ENCODE measurements around the gene DCTN3.
A peak's percentile ranks its signal among the peaks of the same experiment; 100 is the strongest.

DCTN3 gene

DNA sequence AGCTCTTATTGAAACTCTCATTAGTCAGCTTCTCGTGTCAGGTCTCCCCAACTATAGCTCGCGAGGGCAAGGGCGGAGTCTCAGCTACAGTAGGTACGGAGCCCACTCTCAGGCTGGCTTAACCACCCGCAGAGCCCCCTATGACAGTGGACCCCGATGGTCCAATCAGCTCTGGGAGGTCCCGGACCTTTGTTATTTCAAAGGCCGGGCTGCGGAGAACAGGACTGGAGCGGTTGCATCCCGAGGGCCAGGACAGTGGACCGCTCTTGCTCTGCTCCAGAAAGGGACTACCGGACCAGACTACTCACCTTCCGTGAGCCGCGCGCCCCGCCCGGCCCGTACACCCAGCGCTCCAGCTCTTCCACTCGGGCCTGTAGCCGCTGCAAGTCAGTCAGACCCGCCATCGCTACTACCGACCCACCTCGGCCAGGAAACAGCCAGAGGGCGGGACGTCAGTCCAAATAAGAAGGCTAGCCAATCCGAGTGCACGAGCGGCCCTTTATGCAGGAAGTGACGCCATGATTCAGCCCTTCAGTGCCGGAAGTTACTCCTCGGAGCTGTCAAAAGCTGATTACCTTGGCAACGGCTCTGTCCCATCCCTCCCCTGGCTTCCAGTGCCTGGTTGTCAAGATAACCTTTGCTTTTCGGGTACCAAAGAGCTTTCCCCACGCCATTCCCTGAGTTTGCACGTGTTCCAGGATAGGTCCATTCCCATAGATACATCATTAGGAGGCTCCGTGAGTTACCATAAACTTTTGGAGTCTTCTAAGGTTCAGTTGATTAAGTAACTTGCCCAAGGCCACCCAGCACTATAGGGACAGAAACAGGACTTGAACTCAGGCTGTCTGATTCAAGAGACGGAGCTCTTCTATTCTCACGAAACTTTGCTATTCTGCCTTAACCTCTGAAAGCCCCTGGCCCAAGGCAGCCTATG is at the start of gene DCTN3:
Gene DCTN3 (minus strand): TSS at position 435 of the 934 bp plus-strand sequence. CDS start 31 bp downstream, at position 404.
- no peaks in the 10 kb centered on the region; the same call in 1 of the 2 replicates for H3K4me1 ChIP-seq (ENCODE audit: control insufficient read depth, insufficient read depth, low read length)
- peak within 1 kb of the TSS; percentile 73 for H3K4me3 ChIP-seq (ENCODE audit: low read depth, low read length)
- H3K27ac ChIP-seq (ENCODE audit: low read depth, low read length) = no peak within 1 kb of the TSS
- peaks cover 38% of the 10 kb centered on the region for H3K27me3 ChIP-seq (ENCODE audit: control insufficient read depth, insufficient read depth, low read length)
- peak within 1 kb of the TSS; percentile 54 for H3K9ac ChIP-seq (ENCODE audit: low read length)
- no peaks in the 10 kb centered on the region for H3K9me3 ChIP-seq (ENCODE audit: control insufficient read depth, insufficient read depth, low read depth, low read length)
- H3K36me3 ChIP-seq (ENCODE audit: control insufficient read depth, insufficient read depth, low read length) = no peaks in the 10 kb centered on the region; the same call in 1 of the 2 replicates

DNA sequence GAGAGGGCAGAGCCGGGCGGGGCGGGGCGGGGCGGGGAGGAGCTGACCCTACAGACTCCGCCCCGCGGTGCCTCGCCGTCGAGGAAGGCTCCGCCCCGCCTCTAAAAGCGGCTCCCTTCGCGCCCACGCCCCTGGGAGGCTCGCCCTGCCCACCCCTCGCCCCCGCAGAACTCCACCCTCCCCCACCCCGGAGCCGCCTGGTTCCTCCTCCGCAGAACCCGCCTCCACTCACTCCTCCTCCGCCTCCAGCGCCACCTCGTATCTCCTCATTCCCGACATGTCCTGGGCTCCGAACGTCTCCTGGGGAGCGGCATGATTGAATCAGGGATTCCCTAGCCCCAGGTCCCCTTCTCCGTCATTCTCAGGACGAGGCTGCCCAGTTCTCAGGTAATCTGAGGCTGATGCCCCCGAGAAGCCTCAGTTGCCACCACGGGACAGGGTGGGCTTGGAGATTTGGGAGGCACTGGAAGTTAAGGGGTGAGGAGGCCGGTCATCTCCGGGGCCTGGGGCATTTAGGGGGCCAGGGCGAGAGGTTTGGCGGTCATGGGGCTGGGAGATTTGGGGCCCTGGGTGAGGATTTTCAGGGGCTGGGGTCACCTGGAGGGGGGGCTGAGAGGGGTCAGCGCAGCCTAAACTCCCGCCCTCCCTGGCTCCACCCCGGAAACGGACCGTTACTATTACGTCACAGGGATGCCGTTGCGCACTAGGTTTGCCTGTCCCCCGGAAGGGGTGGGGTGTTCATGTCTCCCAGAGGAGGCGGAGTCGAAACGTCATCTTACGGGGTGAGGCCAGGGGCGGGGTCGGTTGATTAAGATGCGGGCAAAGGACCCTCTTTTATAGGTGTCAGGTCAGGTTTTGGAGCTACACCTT is 45.3 kb upstream of the DCTN3 start:
- H3K4me3 ChIP-seq (ENCODE audit: low read depth, low read length) = peak overlapping the region; percentile 95
- H3K27ac ChIP-seq (ENCODE audit: low read depth, low read length) = peak overlapping the region; percentile 88
- peak overlapping the region; percentile 80 for H3K9ac ChIP-seq (ENCODE audit: low read length)
- no peaks in the 10 kb centered on the region for H3K27me3 ChIP-seq (ENCODE audit: control insufficient read depth, insufficient read depth, low read length)
- peaks cover 9% of the 10 kb centered on the region; the same call in 1 of the 2 replicates for H3K9me3 ChIP-seq (ENCODE audit: control insufficient read depth, insufficient read depth, low read depth, low read length)
- H3K36me3 ChIP-seq (ENCODE audit: control insufficient read depth, insufficient read depth, low read length) = peaks cover 12% of the 10 kb centered on the region
- H3K4me1 ChIP-seq (ENCODE audit: control insufficient read depth, insufficient read depth, low read length) = peaks cover 4% of the 10 kb centered on the region; the same call in 1 of the 2 replicates

DNA sequence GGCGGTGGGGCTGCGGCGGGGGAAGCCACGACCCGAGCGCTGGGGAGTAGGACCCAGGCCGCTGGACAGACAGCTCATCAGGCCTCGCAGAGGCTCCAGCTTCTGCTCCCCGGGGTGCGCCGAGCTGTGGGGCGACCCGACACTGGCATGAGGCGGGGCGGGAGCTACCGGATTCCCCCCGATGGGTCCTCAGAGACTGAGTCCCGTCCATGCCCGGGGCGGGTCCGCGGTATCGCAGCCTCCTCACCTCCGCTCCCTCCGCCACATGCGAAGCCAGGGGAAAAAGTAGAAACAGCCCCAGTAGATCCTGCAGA is 44.7 kb upstream of the DCTN3 start:
- peak overlapping the region; percentile 36 for H3K9ac ChIP-seq (ENCODE audit: low read length)
- no peak overlapping the region for H3K27ac ChIP-seq (ENCODE audit: low read depth, low read length)
- H3K4me1 ChIP-seq (ENCODE audit: control insufficient read depth, insufficient read depth, low read length) = peaks cover 4% of the 10 kb centered on the region; the same call in 1 of the 2 replicates
- peak overlapping the region; percentile 82 for H3K4me3 ChIP-seq (ENCODE audit: low read depth, low read length)
- no peaks in the 10 kb centered on the region for H3K27me3 ChIP-seq (ENCODE audit: control insufficient read depth, insufficient read depth, low read length)
- peaks cover 8% of the 10 kb centered on the region; the same call in 1 of the 2 replicates for H3K9me3 ChIP-seq (ENCODE audit: control insufficient read depth, insufficient read depth, low read depth, low read length)
- peaks cover 12% of the 10 kb centered on the region for H3K36me3 ChIP-seq (ENCODE audit: control insufficient read depth, insufficient read depth, low read length)

DNA sequence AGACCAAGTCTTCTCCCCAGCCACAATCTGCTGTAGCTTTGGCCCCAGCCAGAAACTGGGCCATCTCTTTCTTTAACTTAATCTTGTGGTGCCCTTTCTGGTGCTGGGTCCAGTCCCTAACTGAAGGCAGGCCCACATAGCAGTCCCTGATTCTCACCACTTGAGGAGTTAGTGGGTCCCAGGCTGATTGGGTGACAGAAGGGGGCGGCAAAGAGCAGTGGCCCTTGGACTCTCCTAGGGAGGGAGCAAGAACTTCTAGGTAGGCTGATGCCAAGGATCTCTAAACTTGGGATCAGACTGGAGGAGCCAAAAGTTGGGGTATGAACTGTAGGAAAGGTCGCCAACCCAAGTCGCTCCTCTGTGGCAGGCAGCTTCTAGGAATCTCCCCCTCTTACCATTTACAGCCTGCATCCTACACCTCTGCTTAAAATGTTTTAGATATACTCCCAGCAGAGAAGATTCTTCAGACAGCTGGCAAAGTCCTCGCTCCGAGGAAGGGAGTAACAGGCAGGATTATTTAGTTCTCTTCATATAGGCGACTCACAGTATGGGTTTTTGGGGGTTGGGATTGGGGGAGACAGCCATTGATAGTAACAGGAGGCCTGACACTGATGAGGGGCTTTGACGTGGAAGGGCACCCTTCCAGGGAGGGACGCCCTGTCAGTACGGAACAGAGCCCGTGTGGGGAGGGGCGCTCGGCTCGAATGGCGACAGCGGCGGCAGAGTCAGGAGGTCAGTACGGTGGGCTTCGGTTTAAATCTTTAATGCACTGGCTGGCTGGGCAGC is 44.2 kb upstream of the DCTN3 start:
- Histone ChIP-seq H3K4me1 (ENCODE audit: control insufficient read depth, insufficient read depth, low read length) (peaks cover 4% of the 10 kb centered on the region; the same call in 1 of the 2 replicates), H3K27me3 (ENCODE audit: control insufficient read depth, insufficient read depth, low read length) (no peaks in the 10 kb centered on the region), H3K9ac (ENCODE audit: low read length) (peak overlapping the region; percentile 36), H3K27ac (ENCODE audit: low read depth, low read length) (no peak overlapping the region), H3K4me3 (ENCODE audit: low read depth, low read length) (peak overlapping the region; percentile 82), H3K9me3 (ENCODE audit: control insufficient read depth, insufficient read depth, low read depth, low read length) (peaks cover 3% of the 10 kb centered on the region; the same call in 1 of the 2 replicates), H3K36me3 (ENCODE audit: control insufficient read depth, insufficient read depth, low read length) (peaks cover 12% of the 10 kb centered on the region)

DNA sequence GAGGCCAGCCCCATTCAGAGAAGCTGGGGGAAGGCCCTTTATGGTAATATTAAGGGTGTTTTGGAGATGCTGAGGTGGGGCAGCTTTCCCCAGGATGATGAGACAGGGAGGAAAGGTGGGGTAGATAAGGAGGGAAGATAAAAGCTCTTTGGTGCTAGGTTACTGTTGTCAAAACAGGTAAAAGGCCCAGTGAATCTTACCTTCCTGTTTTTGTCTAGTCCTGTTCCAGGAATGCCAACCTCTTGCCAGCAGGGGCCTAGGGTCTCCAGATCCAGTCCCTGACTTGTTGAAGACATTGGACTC is 43.0 kb upstream of the DCTN3 start:
- no peak overlapping the region for H3K4me3 ChIP-seq (ENCODE audit: low read depth, low read length)

DNA sequence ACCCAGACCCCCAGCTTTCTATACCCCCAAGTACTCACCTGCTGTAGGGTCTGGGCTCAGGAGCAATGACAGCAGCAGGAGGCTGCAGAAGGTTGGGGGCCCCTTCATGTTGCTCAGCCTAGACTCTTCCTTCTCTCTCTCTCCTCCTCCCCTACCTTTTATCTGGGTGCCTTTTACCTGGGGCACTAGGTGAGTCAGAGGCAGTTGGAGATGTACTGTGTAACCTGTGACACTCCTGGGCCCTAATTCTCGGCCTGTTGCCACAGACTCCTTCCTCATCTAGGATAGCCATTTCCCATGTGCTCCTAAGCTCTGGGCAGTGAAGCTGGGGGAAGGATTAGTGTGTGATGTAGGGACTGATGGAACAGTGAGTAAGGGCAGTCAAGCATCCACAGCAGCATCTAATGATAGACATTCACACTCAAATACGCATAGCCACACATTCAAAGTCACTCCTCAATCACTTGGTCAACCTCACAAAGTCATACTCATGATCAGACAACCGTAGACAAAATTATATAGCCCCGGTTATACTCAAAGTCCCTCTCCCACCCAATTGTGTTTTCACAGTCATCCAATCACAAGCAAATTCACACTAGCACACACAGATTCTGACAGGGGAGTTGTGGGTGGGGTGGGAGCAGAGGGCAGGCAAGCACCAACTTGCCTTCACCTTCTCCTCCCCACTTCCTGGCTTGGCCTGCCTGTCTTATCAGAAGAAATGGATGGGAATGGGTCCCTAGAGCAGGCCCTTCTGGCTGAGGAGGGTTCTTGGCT is 42.4 kb upstream of the DCTN3 start, which contains the start of gene CCL27:
Gene CCL27 (minus strand): TSS at position 132 of the 777 bp plus-strand sequence. CDS start 24 bp downstream, at position 108.
- H3K36me3 ChIP-seq (ENCODE audit: control insufficient read depth, insufficient read depth, low read length) = 0 out of 2 replicates have a peak, but pooled peaks cover 4% of the 10 kb centered on the region
- H3K4me1 ChIP-seq (ENCODE audit: control insufficient read depth, insufficient read depth, low read length) = peaks cover 4% of the 10 kb centered on the region; the same call in 1 of the 2 replicates
- no peak within 1 kb of the TSS for H3K27ac ChIP-seq (ENCODE audit: low read depth, low read length)
- no peak within 1 kb of the TSS for H3K4me3 ChIP-seq (ENCODE audit: low read depth, low read length)
- no peak within 1 kb of the TSS for H3K9ac ChIP-seq (ENCODE audit: low read length)
- H3K9me3 ChIP-seq (ENCODE audit: control insufficient read depth, insufficient read depth, low read depth, low read length) = no peaks in the 10 kb centered on the region
- no peaks in the 10 kb centered on the region for H3K27me3 ChIP-seq (ENCODE audit: control insufficient read depth, insufficient read depth, low read length)

More for the DNA sequence above, 43.0 kb upstream of the DCTN3 start:
- H3K27ac ChIP-seq (ENCODE audit: low read depth, low read length) = no peak overlapping the region
- no peaks in the 10 kb centered on the region for H3K27me3 ChIP-seq (ENCODE audit: control insufficient read depth, insufficient read depth, low read length)
- no peak overlapping the region for H3K9ac ChIP-seq (ENCODE audit: low read length)
- H3K36me3 ChIP-seq (ENCODE audit: control insufficient read depth, insufficient read depth, low read length) = 0 out of 2 replicates have a peak, but pooled peaks cover 7% of the 10 kb centered on the region
- no peaks in the 10 kb centered on the region for H3K9me3 ChIP-seq (ENCODE audit: control insufficient read depth, insufficient read depth, low read depth, low read length)
- peaks cover 4% of the 10 kb centered on the region; the same call in 1 of the 2 replicates for H3K4me1 ChIP-seq (ENCODE audit: control insufficient read depth, insufficient read depth, low read length)

DNA sequence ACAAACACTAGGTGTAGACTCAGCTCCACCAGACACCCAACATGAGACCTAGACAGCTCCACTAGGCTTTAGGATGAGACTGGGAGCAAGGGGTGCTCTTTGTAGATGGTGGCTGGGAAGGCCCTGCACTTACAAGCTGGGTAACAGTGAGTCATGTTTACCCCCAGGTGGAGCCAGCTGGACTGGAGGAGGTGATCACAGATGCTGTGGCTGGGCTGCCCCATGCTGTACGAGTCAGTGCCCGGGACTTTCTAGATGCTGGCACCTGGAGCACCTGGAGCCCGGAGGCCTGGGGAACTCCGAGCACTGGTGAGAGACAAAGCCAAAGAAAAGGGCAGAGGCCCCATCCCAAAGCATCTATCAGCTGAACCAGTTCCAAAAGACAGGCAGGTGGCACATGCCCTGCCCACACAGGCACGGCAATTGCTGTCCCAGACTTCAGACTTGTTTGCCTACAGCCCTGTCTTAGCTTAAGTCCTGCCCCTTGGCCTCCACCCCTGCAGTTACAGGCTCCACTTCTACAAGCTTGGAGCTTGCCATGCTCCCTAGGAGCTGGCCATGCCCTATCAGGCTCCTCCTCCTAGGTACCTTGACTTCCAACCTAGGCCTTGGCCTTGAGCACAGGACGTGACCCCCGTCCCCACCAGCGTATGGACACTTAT is 39.4 kb upstream of the DCTN3 start:
- no peaks in the 10 kb centered on the region for H3K27me3 ChIP-seq (ENCODE audit: control insufficient read depth, insufficient read depth, low read length)
- H3K9ac ChIP-seq (ENCODE audit: low read length) = no peak overlapping the region
- peaks cover 4% of the 10 kb centered on the region; the same call in 1 of the 2 replicates for H3K4me1 ChIP-seq (ENCODE audit: control insufficient read depth, insufficient read depth, low read length)
- no peak overlapping the region for H3K4me3 ChIP-seq (ENCODE audit: low read depth, low read length)
- H3K9me3 ChIP-seq (ENCODE audit: control insufficient read depth, insufficient read depth, low read depth, low read length) = no peaks in the 10 kb centered on the region
- 0 out of 2 replicates have a peak, but pooled peaks cover 4% of the 10 kb centered on the region for H3K36me3 ChIP-seq (ENCODE audit: control insufficient read depth, insufficient read depth, low read length)
- H3K27ac ChIP-seq (ENCODE audit: low read depth, low read length) = no peak overlapping the region

DNA sequence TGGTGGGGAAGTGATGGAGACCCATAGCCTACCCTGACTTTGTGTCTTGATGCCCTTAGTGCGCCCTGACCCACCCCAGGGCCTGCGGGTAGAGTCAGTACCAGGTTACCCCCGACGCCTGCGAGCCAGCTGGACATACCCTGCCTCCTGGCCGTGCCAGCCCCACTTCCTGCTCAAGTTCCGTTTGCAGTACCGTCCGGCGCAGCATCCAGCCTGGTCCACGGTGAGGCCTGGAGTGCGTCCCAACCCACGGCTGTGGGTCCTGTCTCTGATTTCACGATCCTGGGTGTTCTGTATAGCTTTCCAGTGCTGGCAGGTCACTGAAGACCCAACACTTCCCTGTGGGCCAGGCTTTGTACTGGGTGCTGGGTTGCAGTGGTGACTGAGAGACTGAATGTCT is 38.2 kb upstream of the DCTN3 start:
- H3K27ac ChIP-seq (ENCODE audit: low read depth, low read length) = no peak overlapping the region
- H3K4me1 ChIP-seq (ENCODE audit: control insufficient read depth, insufficient read depth, low read length) = peaks cover 7% of the 10 kb centered on the region
- H3K9ac ChIP-seq (ENCODE audit: low read length) = no peak overlapping the region
- no peaks in the 10 kb centered on the region for H3K9me3 ChIP-seq (ENCODE audit: control insufficient read depth, insufficient read depth, low read depth, low read length)
- H3K36me3 ChIP-seq (ENCODE audit: control insufficient read depth, insufficient read depth, low read length) = 0 out of 2 replicates have a peak, but pooled peaks cover 4% of the 10 kb centered on the region
- H3K27me3 ChIP-seq (ENCODE audit: control insufficient read depth, insufficient read depth, low read length) = no peaks in the 10 kb centered on the region
- H3K4me3 ChIP-seq (ENCODE audit: low read depth, low read length) = no peak overlapping the region

DNA sequence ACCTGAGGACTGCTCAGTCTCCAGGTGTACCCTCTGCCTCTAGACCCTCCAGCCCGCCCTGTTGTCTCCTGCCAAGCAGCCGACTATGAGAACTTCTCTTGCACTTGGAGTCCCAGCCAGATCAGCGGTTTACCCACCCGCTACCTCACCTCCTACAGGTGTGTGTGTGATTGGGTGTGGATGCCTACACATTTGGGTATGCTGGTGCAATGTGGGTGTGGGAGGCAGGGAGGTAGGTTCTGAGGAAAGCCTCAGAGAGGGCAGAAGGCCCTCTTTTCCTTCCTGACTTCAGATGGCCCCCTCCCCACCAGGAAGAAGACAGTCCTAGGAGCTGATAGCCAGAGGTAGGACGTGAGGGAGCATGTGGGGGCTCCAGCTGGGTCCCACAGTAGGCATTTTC is 36.7 kb upstream of the DCTN3 start:
- peaks cover 22% of the 10 kb centered on the region for H3K4me1 ChIP-seq (ENCODE audit: control insufficient read depth, insufficient read depth, low read length)
- H3K4me3 ChIP-seq (ENCODE audit: low read depth, low read length) = no peak overlapping the region
- no peaks in the 10 kb centered on the region for H3K27me3 ChIP-seq (ENCODE audit: control insufficient read depth, insufficient read depth, low read length)
- no peaks in the 10 kb centered on the region for H3K9me3 ChIP-seq (ENCODE audit: control insufficient read depth, insufficient read depth, low read depth, low read length)
- no peak overlapping the region for H3K27ac ChIP-seq (ENCODE audit: low read depth, low read length)
- no peak overlapping the region for H3K9ac ChIP-seq (ENCODE audit: low read length)
- H3K36me3 ChIP-seq (ENCODE audit: control insufficient read depth, insufficient read depth, low read length) = no peaks in the 10 kb centered on the region

Data from HUES6 (cell line).